Tibial nerve (tissue), 3 donors: ENCODE measurements around the gene KIDINS220.

Source experiments
- CTCF ChIP-seq, 5 experiments: fragments of 200-600 bp in 3 of 5; fragments of 450-650 bp in 2 of 5; sonication (generic) in 3 of 5; IDR thresholded peaks; one replicate each; pipeline ENCODE4 v1.5.1; 2016 to 2019; ENCODE audit warnings: antibody characterized with exemption in 5 of 5, mild to moderate bottlenecking in 3 of 5, moderate library complexity in 2 of 5
- POLR2A ChIP-seq, 2 donors: fragments of 450-650 bp; IDR thresholded peaks; one replicate each; pipeline ENCODE4 v1.6.1; 2017; ENCODE audit warnings: antibody characterized with exemption in 2 of 2, mild to moderate bottlenecking in 2 of 2, moderate library complexity in 2 of 2

GRCh38 chr2:8743261-8743660 lies 94.2 kb downstream of the KIDINS220 start:
- no peak for TF ChIP-seq POLR2A (IDR thresholded peaks at IDR 0.05)
- no peak for TF ChIP-seq CTCF (IDR thresholded peaks at IDR 0.05)
